ENCODE results near the gene BCAT1. TPM values are rescaled to one million over a fixed set of nuclear protein-coding genes. Genes with fewer than 3 reads are reported as not detected.

BCAT1 gene
- total RNA-seq, 1 experiment from 2014 or later = 0.74 TPM

- TF ChIP-seq ZBTB33 (IDR thresholded peaks at IDR 0.05; ENCODE audit: extremely low read depth, insufficient replicate concordance, low read length) (no peak), FOSL1 (IDR thresholded peaks at IDR 0.05; ENCODE audit: low read depth) (no peak), CEBPB (IDR thresholded peaks at IDR 0.05; ENCODE audit: low read depth) (no peak)
Observed at GRCh38 chr12:24989216-24989615, 40.3 kb upstream of the BCAT1 start (continued).

GRCh38 chr12:24982250-24982649 is 33.3 kb upstream of the BCAT1 start:
- H3K4me2 ChIP-seq (ENCODE audit: low read length) = no peak overlapping the region
- H3K9ac ChIP-seq (ENCODE audit: low read length) = no peak overlapping the region
- TF ChIP-seq REST (IDR thresholded peaks at IDR 0.05; ENCODE audit: low read depth) = no peak
- no peak for TF ChIP-seq MAX (IDR thresholded peaks at IDR 0.05)
- TF ChIP-seq SRF (IDR thresholded peaks at IDR 0.05; ENCODE audit: low read depth) = no peak
- no peak for TF ChIP-seq ZNF274 (IDR thresholded peaks at IDR 0.05; ENCODE audit: low read depth, low read length)
- no peak for TF ChIP-seq POLR2A (IDR thresholded peaks at IDR 0.05; ENCODE audit: borderline replicate concordance, extremely low read depth, insufficient read depth, insufficient read length)
- no peak for TF ChIP-seq CTCF (IDR thresholded peaks at IDR 0.05 in 2 of 3, conservative IDR thresholded peaks at IDR 0.05 in 1 of 3; ENCODE audit: borderline replicate concordance in 1 of 3, insufficient read depth in 1 of 3, low read depth in 2 of 3, low read length in 2 of 3)
- TF ChIP-seq RAD21 (IDR thresholded peaks at IDR 0.05; ENCODE audit: low read depth) = no peak
- no peak for TF ChIP-seq SIN3A (IDR thresholded peaks at IDR 0.05; ENCODE audit: low read depth)
- no peak for TF ChIP-seq CBX3 (IDR thresholded peaks at IDR 0.05; ENCODE audit: low read depth)
- no peak for TF ChIP-seq ZBTB33 (IDR thresholded peaks at IDR 0.05; ENCODE audit: extremely low read depth, insufficient replicate concordance, low read length)
- TF ChIP-seq TCF7L2 (IDR thresholded peaks at IDR 0.05; ENCODE audit: borderline replicate concordance, extremely low read depth, insufficient read depth, insufficient read length) = no peak
- DNase-seq (ENCODE audit: low read depth, low spot score) (no peak), ATAC-seq (no peak)
- ChIA-PET RAD21 (ENCODE audit: low non-redundant PET in 1 of 2, low total read pairs in 2 of 2, uncharacterized antibody in 2 of 2, unreplicated experiment in 2 of 2) (no interaction called here), CTCF (no interaction called here), POLR2A (no interaction called here)
- no peaks in the 10 kb centered on the region for H3K4me1 ChIP-seq (ENCODE audit: control insufficient read depth in 1 of 2, insufficient read depth in 2 of 2, low read length in 2 of 2)
- H3K9me2 ChIP-seq (ENCODE audit: insufficient read depth) = no peaks in the 10 kb centered on the region
- no peak overlapping the region for H3K4me3 ChIP-seq (replicated peaks in 1 of 2; ENCODE audit: low read depth in 1 of 2, low read length in 2 of 2)
- H3K27me3 ChIP-seq (ENCODE audit: insufficient read depth, low read length) = no peaks in the 10 kb centered on the region
- no peaks in the 10 kb centered on the region for H4K20me1 ChIP-seq (ENCODE audit: insufficient read depth)
- intact Hi-C loops (cut with micrococcal nuclease) = no loop called here
- no peak overlapping the region for H2AFZ ChIP-seq (ENCODE audit: low read depth, low read length, poor library complexity, severe bottlenecking)
- no peaks in the 10 kb centered on the region for H3K36me3 ChIP-seq (ENCODE audit: control insufficient read depth in 1 of 2, insufficient read depth in 2 of 2, low read length in 2 of 2)
- no peaks in the 10 kb centered on the region for H3K9me3 ChIP-seq (ENCODE audit: control insufficient read depth in 1 of 2, insufficient read depth in 1 of 2, low read depth in 1 of 2, low read length in 2 of 2)
- H3K79me2 ChIP-seq (ENCODE audit: insufficient read depth, low read length) = no peaks in the 10 kb centered on the region
- no peak overlapping the region for H3K27ac ChIP-seq (ENCODE audit: low read depth, low read length)
- no TSS peak for BruUV-seq (replicated peaks)

Measured in HCT116 (cell line).